Keratinocyte (primary cell): Measurements from ENCODE around the gene SLC35E3. TPM values are rescaled to one million over a fixed set of nuclear protein-coding genes. Genes with fewer than 3 reads are reported as not detected.

Experiments used
- DNase-seq: peaks from one replicate; pipeline ENCODE4 v3.0.0-alpha.2; 2011; ENCODE audit warnings: low read depth, missing footprints, low spot score
- FAIRE-seq: peaks from 2 replicates; lab custom pipeline; 2011; peaks lifted over from hg19 to GRCh38; lab: Jason Lieb, UNC
- H2AFZ ChIP-seq: 2 replicates; pipeline ENCODE4 v1.6.0; 2012; ENCODE audit warnings: low read length, control low read depth, inconsistent platforms; ENCODE audit not compliant: control insufficient read depth
- H3K27ac ChIP-seq: 2 replicates; pipeline ENCODE4 v1.5.1; 2011; ENCODE audit warnings: low read length; ENCODE audit not compliant: control insufficient read depth, insufficient read depth
- H3K27me3 ChIP-seq: 3 replicates; pipeline ENCODE4 v1.6.0; 2011; ENCODE audit warnings: low read length; ENCODE audit not compliant: control insufficient read depth, insufficient read depth; ENCODE audit errors: extremely low read depth
- H3K36me3 ChIP-seq, 2 experiments: 2 replicates in 1 of 2; 3 replicates in 1 of 2; pipeline ENCODE4 v1.5.1; 2011; ENCODE audit warnings: low read length in 2 of 2, mild to moderate bottlenecking in 1 of 2; ENCODE audit not compliant: control insufficient read depth in 2 of 2, insufficient read depth in 2 of 2; ENCODE audit errors: extremely low read depth in 1 of 2
- H3K4me1 ChIP-seq: 3 replicates; pipeline ENCODE4 v1.5.1; 2011; ENCODE audit warnings: low read length; ENCODE audit not compliant: control insufficient read depth, insufficient read depth; ENCODE audit errors: extremely low read depth
- H3K4me2 ChIP-seq: 3 replicates; pipeline ENCODE4 v1.6.0; 2011; ENCODE audit warnings: low read depth, low read length; ENCODE audit not compliant: control insufficient read depth, insufficient read depth; ENCODE audit errors: extremely low read depth
- H3K4me3 ChIP-seq, 3 experiments: fragments of 200-600 bp in 1 of 3; sonication (generic) in 1 of 3; 2 replicates in 2 of 3; 3 replicates in 1 of 3; pipeline ENCODE4 v1.5.1; 2011 to 2016; ENCODE audit warnings: low read length in 3 of 3, mild to moderate bottlenecking in 3 of 3, control low read depth in 2 of 3, inconsistent platforms in 1 of 3, low read depth in 1 of 3, mixed read lengths in 1 of 3, mixed run types in 1 of 3, moderate library complexity in 1 of 3; ENCODE audit not compliant: control insufficient read depth in 2 of 3, insufficient read depth in 2 of 3; ENCODE audit errors: extremely low read depth in 1 of 3
- H3K79me2 ChIP-seq: 2 replicates; pipeline ENCODE4 v1.6.0; 2012; ENCODE audit warnings: low read length; ENCODE audit not compliant: control insufficient read depth, insufficient read depth
- H3K9ac ChIP-seq: 3 replicates; pipeline ENCODE4 v1.6.0; 2011; ENCODE audit warnings: low read length; ENCODE audit not compliant: control insufficient read depth, insufficient read depth; ENCODE audit errors: extremely low read depth
- H3K9me1 ChIP-seq: 3 replicates; pipeline ENCODE4 v1.6.0; 2011; ENCODE audit warnings: low read length; ENCODE audit not compliant: control insufficient read depth, insufficient read depth; ENCODE audit errors: extremely low read depth
- H3K9me3 ChIP-seq: 2 replicates; pipeline ENCODE4 v1.5.1; 2012; ENCODE audit warnings: low read depth, low read length; ENCODE audit not compliant: control insufficient read depth
- H4K20me1 ChIP-seq: 3 replicates; pipeline ENCODE4 v1.6.0; 2011; ENCODE audit warnings: low read length; ENCODE audit not compliant: control insufficient read depth, insufficient read depth; ENCODE audit errors: extremely low read depth
- EZH2 ChIP-seq: IDR thresholded peaks from one replicate; pipeline ENCODE4 v1.6.1; 2012; ENCODE audit warnings: inconsistent platforms, mild to moderate bottlenecking, low read length, moderate library complexity
- dilution Hi-C: fragments of 300-500 bp; cut with MboI; formaldehyde crosslinking; loops from one replicate; pipeline ENCODE4 v1.7.0; 2020; ENCODE audit warnings: low sequenced_read_pairs; ENCODE audit not compliant: extremely low pct_ligation_motif_present
- polyA minus RNA-seq, 3 experiments: library from RNA; depleted of rRNA, polyadenylated mRNA; stranded (reverse); fragments of >200 nt; gene quantifications; 1 replicate in 1 of 3; 2 replicates in 1 of 3; 3 replicates in 1 of 3; pipeline ENCODE4 v1.2.3, GENCODE V29; 2011
- polyA plus RNA-seq, 5 experiments: library from polyadenylated mRNA; depleted of rRNA in 3 of 5; stranded (reverse) in 3 of 5; stranded (forward) in 1 of 5; unstranded in 1 of 5; fragments of >200 nt; gene quantifications; 1 replicate in 1 of 5; 2 replicates in 3 of 5; 3 replicates in 1 of 5; pipeline versions ENCODE4 v1.2.1 to v1.2.3, GENCODE V29; 2011 to 2012; ENCODE audit warnings: missing spikeins in 2 of 5, low read depth in 1 of 5, low replicate concordance in 1 of 5
- TF ChIP-seq, protein P1 (sequence below), 3 experiments: IDR thresholded peaks in 1 of 3; conservative IDR thresholded peaks in 1 of 3; optimal IDR thresholded peaks in 1 of 3; 2 replicates in 2 of 3; 3 replicates in 1 of 3; pipeline versions ENCODE3 to v1.5.1; 2011; ENCODE audit warnings: low read length in 3 of 3, mild to moderate bottlenecking in 3 of 3, moderate library complexity in 2 of 3, control low read depth in 1 of 3, inconsistent platforms in 1 of 3; ENCODE audit not compliant: insufficient read depth in 2 of 3; ENCODE audit errors: extremely low read depth in 1 of 3

Gene SLC35E3
- polyA plus RNA-seq (4.0 to 9.9 TPM (median 5.4 TPM) in 3 replicates), polyA minus RNA-seq (3.0 to 5.0 TPM (median 4.2 TPM) in 3 replicates)
- 0.91 TPM for polyA plus RNA-seq (2011; ENCODE audit: low read depth)
- polyA plus RNA-seq (2011; cell fraction: cytosol; rRNA removed), result 4.6 and 6.2 TPM in 2 replicates
- 11.0 and 11.9 TPM in 2 replicates for polyA plus RNA-seq (2011; cell fraction: nucleus; rRNA removed)
- 4.1 and 4.5 TPM in 2 replicates for polyA plus RNA-seq (2012; ENCODE audit: low replicate concordance)
- polyA minus RNA-seq (2011; cell fraction: cytosol; rRNA and poly(A)+ RNA removed), result 4.6 TPM
- 3.4 and 3.7 TPM in 2 replicates for polyA minus RNA-seq (2011; cell fraction: nucleus; rRNA and poly(A)+ RNA removed)

DNA sequence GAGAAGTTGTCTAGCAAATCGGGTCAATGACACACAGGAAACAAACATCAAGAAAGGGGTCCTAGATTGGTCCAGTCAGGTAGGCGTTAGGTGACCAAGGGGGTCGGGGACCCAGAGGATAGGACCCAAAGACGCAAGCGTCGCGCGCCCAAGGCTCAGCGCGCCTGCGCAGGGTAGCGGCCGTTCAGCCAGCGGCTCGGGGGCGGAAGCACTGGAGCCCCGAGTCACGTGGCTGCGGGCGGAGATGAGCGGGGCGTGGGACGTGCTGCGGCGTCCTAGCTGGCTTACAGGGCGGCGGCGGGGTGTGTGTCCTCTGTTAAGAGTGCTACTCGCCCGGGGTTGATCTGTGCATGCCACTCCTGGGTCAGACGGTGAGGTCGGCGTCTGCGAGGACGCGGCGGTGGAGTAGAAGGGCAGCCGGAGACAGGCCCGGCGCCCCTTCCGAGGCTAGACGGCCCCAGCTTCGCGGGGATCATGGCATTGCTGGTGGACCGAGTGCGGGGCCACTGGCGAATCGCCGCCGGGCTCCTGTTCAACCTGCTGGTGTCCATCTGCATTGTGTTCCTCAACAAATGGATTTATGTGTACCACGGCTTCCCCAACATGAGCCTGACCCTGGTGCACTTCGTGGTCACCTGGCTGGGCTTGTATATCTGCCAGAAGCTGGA is at the start of gene SLC35E3:
SLC35E3 (plus strand) TSS at position 273 of the 668 bp plus-strand sequence; CDS start at position 475, 202 bp downstream.
- FAIRE-seq, result no peak
- dilution Hi-C loops, result no loop called here
- Histone ChIP-seq H3K9ac (peak within 1 kb of the TSS; percentile 90), H4K20me1 (no peaks in the 10 kb centered on the region), H3K27ac (peak within 1 kb of the TSS; percentile 86), H2AFZ (peak within 1 kb of the TSS; percentile 94), H3K36me3 (peaks cover 0 to 3% of the 10 kb centered on the region in 2 experiments), H3K27me3 (no peaks in the 10 kb centered on the region), H3K4me3 (peak within 1 kb of the TSS; percentile 62 to 98 (median 94)), H3K4me1 (peaks cover 18% of the 10 kb centered on the region), H3K79me2 (peaks cover 9% of the 10 kb centered on the region), H3K4me2 (peak within 1 kb of the TSS; percentile 99), H3K9me3 (no peaks in the 10 kb centered on the region), H3K9me1 (no peaks in the 10 kb centered on the region)
- DNase-seq, result peak; percentile 44
- no peak for TF ChIP-seq EZH2
- TF ChIP-seq, protein P1, sequence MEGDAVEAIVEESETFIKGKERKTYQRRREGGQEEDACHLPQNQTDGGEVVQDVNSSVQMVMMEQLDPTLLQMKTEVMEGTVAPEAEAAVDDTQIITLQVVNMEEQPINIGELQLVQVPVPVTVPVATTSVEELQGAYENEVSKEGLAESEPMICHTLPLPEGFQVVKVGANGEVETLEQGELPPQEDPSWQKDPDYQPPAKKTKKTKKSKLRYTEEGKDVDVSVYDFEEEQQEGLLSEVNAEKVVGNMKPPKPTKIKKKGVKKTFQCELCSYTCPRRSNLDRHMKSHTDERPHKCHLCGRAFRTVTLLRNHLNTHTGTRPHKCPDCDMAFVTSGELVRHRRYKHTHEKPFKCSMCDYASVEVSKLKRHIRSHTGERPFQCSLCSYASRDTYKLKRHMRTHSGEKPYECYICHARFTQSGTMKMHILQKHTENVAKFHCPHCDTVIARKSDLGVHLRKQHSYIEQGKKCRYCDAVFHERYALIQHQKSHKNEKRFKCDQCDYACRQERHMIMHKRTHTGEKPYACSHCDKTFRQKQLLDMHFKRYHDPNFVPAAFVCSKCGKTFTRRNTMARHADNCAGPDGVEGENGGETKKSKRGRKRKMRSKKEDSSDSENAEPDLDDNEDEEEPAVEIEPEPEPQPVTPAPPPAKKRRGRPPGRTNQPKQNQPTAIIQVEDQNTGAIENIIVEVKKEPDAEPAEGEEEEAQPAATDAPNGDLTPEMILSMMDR (optimal IDR thresholded peaks at IDR 0.05 in 1 of 3, IDR thresholded peaks at IDR 0.05 in 1 of 3, conservative IDR thresholded peaks at IDR 0.05 in 1 of 3; ENCODE audit: extremely low read depth in 1 of 3, insufficient read depth in 2 of 3, low read length in 3 of 3), result no peak

DNA sequence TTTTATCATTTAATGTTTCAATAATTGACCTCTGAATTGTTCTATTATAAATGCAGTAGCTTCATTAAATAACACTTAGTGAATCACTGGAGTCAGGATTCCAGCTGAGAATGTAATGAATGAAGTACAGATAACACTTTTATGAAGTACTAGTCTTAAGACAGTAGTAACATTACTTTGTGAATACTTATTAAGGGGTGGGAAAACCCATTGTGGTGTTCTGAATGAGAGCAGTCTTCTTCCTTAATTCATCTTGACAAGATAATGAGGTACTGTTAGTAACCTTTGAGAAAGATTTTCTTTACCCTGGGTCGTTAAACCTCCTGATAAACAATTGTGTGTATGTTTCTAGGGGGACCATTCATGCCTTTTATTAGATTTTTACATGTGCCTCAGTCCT is 46.5 kb upstream of the SLC35E3 start:
- TF ChIP-seq EZH2, result no peak
- TF ChIP-seq, protein P1 (optimal IDR thresholded peaks at IDR 0.05 in 1 of 3, IDR thresholded peaks at IDR 0.05 in 1 of 3, conservative IDR thresholded peaks at IDR 0.05 in 1 of 3; ENCODE audit: extremely low read depth in 1 of 3, insufficient read depth in 2 of 3, low read length in 3 of 3), result no peak
- FAIRE-seq (no peak), DNase-seq (no peak)
- no peaks in the 10 kb centered on the region for H3K79me2 ChIP-seq
- dilution Hi-C loops, result no loop called here
- H3K4me1 ChIP-seq, result no peaks in the 10 kb centered on the region
- no peaks in the 10 kb centered on the region for H3K27me3 ChIP-seq
- no peaks in the 10 kb centered on the region for H4K20me1 ChIP-seq
- H3K9me1 ChIP-seq, result no peaks in the 10 kb centered on the region
- no peaks in the 10 kb centered on the region for H3K9me3 ChIP-seq
- H3K4me2 ChIP-seq, result no peak overlapping the region
- H3K36me3 ChIP-seq, result peaks cover 6 to 8% of the 10 kb centered on the region in 2 experiments
- no peak overlapping the region for H2AFZ ChIP-seq
- H3K9ac ChIP-seq, result no peak overlapping the region
- H3K27ac ChIP-seq, result no peak overlapping the region
- no peak overlapping the region for H3K4me3 ChIP-seq
